GM21529 (cell line): Measurements from ENCODE around the gene ARHGEF12.

ENCODE experiments used
- ATAC-seq: cut with Tn5 transposase; IDR thresholded peaks from one replicate; pipeline ENCODE4 v1.9.1; 2021; ENCODE audit not compliant: unreplicated experiment

ARHGEF12 gene

GRCh38 chr11:120515186-120515723 is 179.0 kb downstream of the ARHGEF12 start:
- ATAC-seq, result no peak

GRCh38 chr11:120516461-120517389 is 180.5 kb downstream of the ARHGEF12 start:
- no peak for ATAC-seq

GRCh38 chr11:120517390-120517761 is 181.2 kb downstream of the ARHGEF12 start:
- no peak for ATAC-seq

GRCh38 chr11:120517801-120518291 is 181.6 kb downstream of the ARHGEF12 start:
- ATAC-seq, result no peak

- no peak for ATAC-seq
These were observed 182.1 kb downstream of the ARHGEF12 start for GRCh38 chr11:120518356-120518755.

GRCh38 chr11:120519474-120519873 is 183.3 kb downstream of the ARHGEF12 start:
- ATAC-seq, result no peak

- no peak for ATAC-seq
These were observed 184.0 kb downstream of the ARHGEF12 start for GRCh38 chr11:120520091-120520822.

GRCh38 chr11:120521176-120521575 is 185.0 kb downstream of the ARHGEF12 start:
- no peak for ATAC-seq

- ATAC-seq, result no peak
These were observed 185.8 kb downstream of the ARHGEF12 start for GRCh38 chr11:120522021-120522420.

- ATAC-seq, result no peak
These were observed 186.5 kb downstream of the ARHGEF12 start for GRCh38 chr11:120522736-120523135.

- no peak for ATAC-seq
These were observed 187.0 kb downstream of the ARHGEF12 start for GRCh38 chr11:120523196-120523595.

GRCh38 chr11:120524536-120525085 is 188.4 kb downstream of the ARHGEF12 start:
- ATAC-seq, result no peak

GRCh38 chr11:120525261-120526171 is 189.3 kb downstream of the ARHGEF12 start:
- ATAC-seq, result no peak

- ATAC-seq, result no peak
These were observed 190.0 kb downstream of the ARHGEF12 start for GRCh38 chr11:120526241-120526640.

- ATAC-seq, result no peak
These were observed 191.0 kb downstream of the ARHGEF12 start for GRCh38 chr11:120527111-120527761.

- ATAC-seq, result no peak
These were observed 192.5 kb downstream of the ARHGEF12 start for GRCh38 chr11:120528749-120529148.

- ATAC-seq, result no peak
These were observed 193.0 kb downstream of the ARHGEF12 start for GRCh38 chr11:120529214-120529613.

- ATAC-seq, result no peak
These were observed 193.7 kb downstream of the ARHGEF12 start for GRCh38 chr11:120529911-120530310.

GRCh38 chr11:120532082-120532831 is 196.0 kb downstream of the ARHGEF12 start:
- no peak for ATAC-seq
